ENCODE results near the gene TBX6.

The TBX6 gene

DNA sequence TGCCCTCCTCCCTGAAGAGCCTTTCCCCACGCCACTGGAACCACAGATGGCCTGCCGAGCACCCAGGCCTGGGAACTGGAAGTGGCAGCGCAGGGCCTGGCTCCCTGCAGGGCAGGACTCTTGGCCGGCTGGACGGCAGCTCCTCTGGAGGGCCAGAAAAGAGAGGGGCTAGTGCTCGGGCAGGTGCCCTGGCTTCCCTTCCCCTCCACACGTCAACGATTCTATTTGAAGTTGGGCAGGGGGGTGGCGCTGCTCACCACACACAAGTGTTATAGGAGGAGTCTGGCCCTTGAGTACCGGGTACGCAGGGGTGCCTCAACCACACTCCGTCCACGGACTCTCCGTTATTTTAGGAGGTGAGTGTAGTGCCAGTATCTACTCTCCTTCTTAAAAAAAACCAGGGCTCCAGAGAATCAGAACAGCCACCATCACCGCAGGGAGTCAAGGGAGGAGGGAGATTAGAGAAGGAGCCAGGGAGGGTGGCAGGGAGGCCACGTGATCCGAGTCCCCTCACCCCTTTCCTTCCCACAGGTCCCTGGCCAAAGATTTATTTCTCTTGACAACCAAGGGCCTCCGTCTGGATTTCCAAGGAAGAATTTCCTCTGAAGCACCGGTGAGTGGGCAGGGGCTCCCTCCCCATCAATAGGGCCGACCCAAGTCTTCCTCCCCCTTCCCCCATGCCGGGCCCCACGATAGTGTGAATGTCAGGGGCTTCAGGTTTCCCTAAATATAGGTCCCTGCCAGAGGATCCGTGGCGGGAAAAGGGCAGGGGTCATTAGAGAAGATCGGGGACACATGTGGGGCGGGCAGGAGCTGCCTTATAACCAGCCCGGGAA, 27.6 kb downstream of the TBX6 start:
- DNase-seq (ENCODE audit: low spot score): peak; percentile 85

DNA sequence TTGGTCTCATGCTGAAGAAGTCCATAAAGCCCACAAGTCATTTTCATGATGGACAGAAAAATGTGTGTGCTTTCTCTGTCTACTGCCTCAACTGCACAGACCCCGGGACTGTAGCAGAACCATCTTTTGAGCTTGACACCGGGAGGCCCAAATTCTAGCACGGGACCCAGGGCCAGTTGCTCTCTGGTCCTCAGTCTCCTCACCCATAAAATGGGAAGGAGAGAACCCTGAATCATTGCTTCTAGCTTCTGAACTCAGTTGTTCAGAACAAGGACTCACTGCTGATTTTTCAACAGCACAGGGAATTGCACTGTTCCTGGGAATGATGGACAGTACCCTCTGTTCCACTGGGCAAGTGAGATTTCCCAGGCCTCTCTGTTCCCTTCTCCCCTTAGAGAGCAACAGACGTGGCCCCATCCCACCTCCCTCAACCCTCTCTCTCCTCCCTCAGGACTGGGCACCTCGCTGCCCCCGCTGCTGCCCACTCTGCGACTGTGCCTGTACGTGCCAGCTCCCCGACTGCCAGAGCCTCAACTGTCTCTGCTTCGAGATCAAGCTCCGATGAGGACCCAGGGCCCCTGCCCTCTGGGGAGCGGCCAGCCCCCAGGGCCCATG, 28.3 kb downstream of the TBX6 start:
- DNase-seq (ENCODE audit: low spot score): no peak
- in situ Hi-C loops (cut with MboI; ENCODE audit: low sequenced_read_pairs, unreplicated experiment): no loop called here
- TF ChIP-seq, protein P1, sequence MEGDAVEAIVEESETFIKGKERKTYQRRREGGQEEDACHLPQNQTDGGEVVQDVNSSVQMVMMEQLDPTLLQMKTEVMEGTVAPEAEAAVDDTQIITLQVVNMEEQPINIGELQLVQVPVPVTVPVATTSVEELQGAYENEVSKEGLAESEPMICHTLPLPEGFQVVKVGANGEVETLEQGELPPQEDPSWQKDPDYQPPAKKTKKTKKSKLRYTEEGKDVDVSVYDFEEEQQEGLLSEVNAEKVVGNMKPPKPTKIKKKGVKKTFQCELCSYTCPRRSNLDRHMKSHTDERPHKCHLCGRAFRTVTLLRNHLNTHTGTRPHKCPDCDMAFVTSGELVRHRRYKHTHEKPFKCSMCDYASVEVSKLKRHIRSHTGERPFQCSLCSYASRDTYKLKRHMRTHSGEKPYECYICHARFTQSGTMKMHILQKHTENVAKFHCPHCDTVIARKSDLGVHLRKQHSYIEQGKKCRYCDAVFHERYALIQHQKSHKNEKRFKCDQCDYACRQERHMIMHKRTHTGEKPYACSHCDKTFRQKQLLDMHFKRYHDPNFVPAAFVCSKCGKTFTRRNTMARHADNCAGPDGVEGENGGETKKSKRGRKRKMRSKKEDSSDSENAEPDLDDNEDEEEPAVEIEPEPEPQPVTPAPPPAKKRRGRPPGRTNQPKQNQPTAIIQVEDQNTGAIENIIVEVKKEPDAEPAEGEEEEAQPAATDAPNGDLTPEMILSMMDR (IDR thresholded peaks at IDR 0.05; ENCODE audit: borderline replicate concordance, control extremely low read depth, extremely low read depth, insufficient read depth, missing control alignments): no peak

More for the DNA sequence above, 27.6 kb downstream of the TBX6 start:
- TF ChIP-seq, protein P1 (IDR thresholded peaks at IDR 0.05; ENCODE audit: borderline replicate concordance, control extremely low read depth, extremely low read depth, insufficient read depth, missing control alignments): peak; percentile 37
- in situ Hi-C loops (cut with MboI; ENCODE audit: low sequenced_read_pairs, unreplicated experiment): no loop called here

DNA sequence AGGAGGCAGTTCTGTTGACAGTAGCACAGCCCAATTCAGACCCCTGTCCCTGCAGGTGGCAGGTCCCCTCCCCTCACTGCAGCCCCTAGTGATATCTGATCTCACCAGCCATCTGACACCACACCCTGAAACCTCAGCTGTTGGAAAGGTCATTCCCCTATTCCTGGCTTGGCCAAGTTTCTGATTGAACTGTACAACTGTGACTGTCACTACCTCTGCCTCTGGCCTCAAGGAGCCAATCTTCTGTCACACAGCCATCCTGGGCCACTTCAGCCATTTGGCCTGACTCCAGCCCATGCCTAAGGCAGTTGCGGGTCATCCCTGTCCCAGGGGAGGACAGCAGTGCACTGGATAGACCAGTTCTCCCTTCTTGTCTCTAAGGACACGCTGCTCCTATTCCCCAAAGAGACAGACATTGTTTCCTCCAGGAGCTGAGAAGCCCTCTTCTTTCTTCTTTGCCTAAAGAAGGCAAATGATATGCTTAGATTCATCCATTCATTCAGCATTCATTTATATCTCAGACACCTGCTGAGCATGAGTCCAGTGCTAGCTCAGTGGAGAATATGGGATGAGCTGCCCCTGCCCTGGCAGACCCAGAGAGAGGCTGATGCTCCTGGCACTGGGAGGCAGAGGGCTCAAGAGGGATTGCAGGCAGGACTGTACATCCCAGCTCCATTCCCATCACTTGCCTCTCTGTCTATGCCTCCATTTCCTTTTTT, 30.7 kb downstream of the TBX6 start:
- in situ Hi-C loops (cut with MboI; ENCODE audit: low sequenced_read_pairs, unreplicated experiment): no loop called here
- DNase-seq (ENCODE audit: low spot score): no peak
- TF ChIP-seq, protein P1 (IDR thresholded peaks at IDR 0.05; ENCODE audit: borderline replicate concordance, control extremely low read depth, extremely low read depth, insufficient read depth, missing control alignments): no peak

DNA sequence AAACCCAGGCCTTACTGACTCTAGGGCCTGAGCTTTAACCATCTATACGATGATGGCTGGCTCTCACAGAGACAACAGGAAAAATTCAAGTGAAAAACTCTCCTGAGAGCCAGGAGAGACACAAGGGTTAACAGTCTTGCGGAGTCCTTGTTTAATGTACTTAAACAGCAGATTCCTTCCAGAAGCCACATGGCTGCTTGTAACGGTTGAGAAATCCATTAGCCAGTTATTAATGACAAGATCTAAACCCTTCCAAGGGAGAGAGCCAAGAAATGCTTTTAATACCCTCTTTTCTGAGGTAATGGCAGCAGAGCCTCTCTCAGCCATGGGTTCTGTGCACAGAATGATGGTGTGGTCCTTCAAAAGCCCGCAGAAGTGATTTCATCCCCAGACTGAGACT, 31.4 kb downstream of the TBX6 start:
- TF ChIP-seq, protein P1 (IDR thresholded peaks at IDR 0.05; ENCODE audit: borderline replicate concordance, control extremely low read depth, extremely low read depth, insufficient read depth, missing control alignments): no peak
- in situ Hi-C loops (cut with MboI; ENCODE audit: low sequenced_read_pairs, unreplicated experiment): no loop called here
- no peak for DNase-seq (ENCODE audit: low spot score)

DNA sequence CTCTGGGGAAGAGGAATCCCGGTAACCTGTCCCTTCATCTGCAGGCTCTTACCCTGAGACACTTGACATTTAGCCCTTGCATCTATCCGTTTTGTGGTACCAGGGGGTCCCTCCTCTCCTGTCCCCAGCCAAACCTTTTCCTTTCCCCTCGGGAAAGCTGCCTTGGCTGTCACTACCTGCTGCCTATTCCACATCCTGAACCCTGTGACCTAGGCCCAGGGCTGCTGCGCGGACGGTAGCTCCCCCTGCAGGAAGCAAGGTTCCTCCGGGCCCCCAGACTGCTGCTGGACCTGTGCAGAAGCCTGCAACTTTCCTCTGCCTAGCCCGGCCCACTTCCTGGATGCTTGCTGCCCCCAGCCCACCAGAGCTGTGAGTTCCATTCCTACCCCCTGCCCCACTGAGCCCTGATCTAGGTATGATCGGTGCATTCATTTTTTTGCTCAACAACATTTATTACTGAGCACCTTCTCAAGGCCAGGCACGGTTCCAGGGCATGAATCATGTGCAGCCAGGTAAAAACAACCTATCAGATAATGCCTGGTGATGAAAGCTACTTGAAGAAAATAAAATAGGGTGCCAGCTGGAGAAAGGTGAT, 36.7 kb downstream of the TBX6 start:
- TF ChIP-seq, protein P1 (IDR thresholded peaks at IDR 0.05; ENCODE audit: borderline replicate concordance, control extremely low read depth, extremely low read depth, insufficient read depth, missing control alignments): peak; percentile 83

DNA sequence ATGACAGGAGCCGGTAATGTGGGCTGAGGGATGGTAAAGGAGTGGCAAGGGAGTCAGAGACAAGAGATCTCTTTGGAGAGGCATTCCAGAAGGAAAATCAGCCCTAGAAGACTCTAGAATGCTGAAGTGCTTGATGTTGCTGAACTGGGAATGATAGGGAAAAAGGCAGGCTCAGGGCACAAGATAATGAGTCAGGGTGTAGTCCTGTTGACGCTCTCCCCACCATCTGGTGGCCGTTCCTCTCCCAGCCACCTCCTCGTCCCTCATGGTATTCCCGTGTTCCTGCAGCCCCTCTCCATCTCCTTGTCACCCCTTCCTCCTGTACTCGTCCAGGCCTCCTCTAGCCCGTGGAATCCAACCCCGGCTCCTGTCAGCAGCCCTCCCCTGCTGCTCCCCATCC, 37.3 kb downstream of the TBX6 start:
- DNase-seq (ENCODE audit: low spot score): no peak
- in situ Hi-C loops (cut with MboI; ENCODE audit: low sequenced_read_pairs, unreplicated experiment): no loop called here
- TF ChIP-seq, protein P1 (IDR thresholded peaks at IDR 0.05; ENCODE audit: borderline replicate concordance, control extremely low read depth, extremely low read depth, insufficient read depth, missing control alignments): no peak

More for the DNA sequence above, 36.7 kb downstream of the TBX6 start:
- peak; percentile 75 for DNase-seq (ENCODE audit: low spot score)
- in situ Hi-C loops (cut with MboI; ENCODE audit: low sequenced_read_pairs, unreplicated experiment): no loop called here
